H9 (cell line): Measurements from ENCODE around the gene TET3. TPM values are rescaled to one million over a fixed set of nuclear protein-coding genes. Genes with fewer than 3 reads are reported as not detected.

Experiments
- DNase-seq: peaks from one replicate; pipeline ENCODE4 v3.0.0-alpha.2; 2017
- H2AFZ ChIP-seq: one replicate; pipeline ENCODE4 v1.6.1; 2013; ENCODE audit warnings: mild to moderate bottlenecking, low read length, control low read depth, moderate library complexity
- H2AK5ac ChIP-seq: 2 replicates; pipeline ENCODE4 v1.6.1; 2013; ENCODE audit warnings: low read length, control low read depth, mixed read lengths; ENCODE audit not compliant: insufficient read length
- H2BK120ac ChIP-seq: one replicate; pipeline ENCODE4 v1.6.1; 2013; ENCODE audit warnings: low read depth, mild to moderate bottlenecking, low read length, control low read depth, inconsistent platforms; ENCODE audit not compliant: poor library complexity, severe bottlenecking
- H2BK12ac ChIP-seq: 2 replicates; pipeline ENCODE4 v1.6.1; 2013; ENCODE audit warnings: low read length, control low read depth, mixed read lengths, low read depth; ENCODE audit not compliant: insufficient read length
- H2BK15ac ChIP-seq: 2 replicates; pipeline ENCODE4 v1.6.1; 2013; ENCODE audit warnings: low read depth, low read length, control low read depth
- H2BK20ac ChIP-seq: one replicate; pipeline ENCODE4 v1.6.1; 2013; ENCODE audit warnings: low read depth, mild to moderate bottlenecking, low read length, control low read depth, inconsistent platforms; ENCODE audit not compliant: poor library complexity, severe bottlenecking
- H2BK5ac ChIP-seq: 2 replicates; pipeline ENCODE4 v1.6.1; 2013; ENCODE audit warnings: low read length, control low read depth, mixed read lengths; ENCODE audit not compliant: insufficient read length
- H3K14ac ChIP-seq: 2 replicates; pipeline ENCODE4 v1.6.1; 2013; ENCODE audit warnings: low read length, control low read depth; ENCODE audit not compliant: insufficient read depth
- H3K18ac ChIP-seq: 2 replicates; pipeline ENCODE4 v1.6.1; 2013; ENCODE audit warnings: low read depth, mild to moderate bottlenecking, mixed read lengths, low read length, control low read depth; ENCODE audit not compliant: insufficient read length
- H3K23ac ChIP-seq: 2 replicates; pipeline ENCODE4 v1.6.1; 2013; ENCODE audit warnings: low read length, control low read depth, mixed read lengths, low read depth; ENCODE audit not compliant: insufficient read length
- H3K23me2 ChIP-seq: 2 replicates; pipeline ENCODE4 v1.6.1; 2013; ENCODE audit warnings: low read depth, mild to moderate bottlenecking, mixed read lengths, low read length, control low read depth; ENCODE audit not compliant: insufficient read length, poor library complexity, severe bottlenecking
- H3K27ac ChIP-seq: 2 replicates; pipeline ENCODE4 v1.5.1; 2013; ENCODE audit warnings: low read length, control low read depth, mixed read lengths, low read depth; ENCODE audit not compliant: insufficient read length
- H3K27me3 ChIP-seq: 2 replicates; pipeline ENCODE4 v1.6.1; 2013; ENCODE audit warnings: low read length, control low read depth, inconsistent platforms; ENCODE audit not compliant: insufficient read depth
- H3K4ac ChIP-seq: 2 replicates; pipeline ENCODE4 v1.6.1; 2013; ENCODE audit warnings: low read depth, mild to moderate bottlenecking, control low read depth, inconsistent platforms, low read length, moderate library complexity
- H3K4me1 ChIP-seq: 2 replicates; pipeline ENCODE4 v1.6.1; 2013; ENCODE audit warnings: low read length, control low read depth, inconsistent platforms; ENCODE audit not compliant: insufficient read depth
- H3K4me2 ChIP-seq: 2 replicates; pipeline ENCODE4 v1.6.1; 2013; ENCODE audit warnings: low read length, control low read depth, mixed read lengths; ENCODE audit not compliant: insufficient read length, insufficient read depth
- H3K56ac ChIP-seq: 2 replicates; pipeline ENCODE4 v1.6.1; 2013; ENCODE audit warnings: low read depth, mild to moderate bottlenecking, mixed read lengths, low read length, control low read depth; ENCODE audit not compliant: insufficient read length
- H3K79me1 ChIP-seq: 2 replicates; pipeline ENCODE4 v1.6.1; 2013; ENCODE audit warnings: low read depth, mild to moderate bottlenecking, moderate library complexity, low read length, control low read depth, inconsistent platforms; ENCODE audit not compliant: insufficient read depth, poor library complexity, severe bottlenecking
- H3K79me2 ChIP-seq: 2 replicates; pipeline ENCODE4 v1.6.1; 2013; ENCODE audit warnings: low read length, control low read depth, inconsistent platforms; ENCODE audit not compliant: insufficient read depth
- H3K9ac ChIP-seq: 2 replicates; pipeline ENCODE4 v1.6.1; 2013; ENCODE audit warnings: low read length, control low read depth, mixed read lengths; ENCODE audit not compliant: insufficient read length; ENCODE audit errors: extremely low read depth
- H3K9me3 ChIP-seq: one replicate; pipeline ENCODE4 v1.6.1; 2013; ENCODE audit warnings: low read depth, low read length, inconsistent platforms; ENCODE audit not compliant: control insufficient read depth
- H3T11ph ChIP-seq: one replicate; pipeline ENCODE4 v1.6.1; 2013; ENCODE audit warnings: mild to moderate bottlenecking, low read length, control low read depth, inconsistent platforms
- H4K20me1 ChIP-seq: one replicate; pipeline ENCODE4 v1.6.1; 2013; ENCODE audit not compliant: control insufficient read depth, insufficient read length, insufficient read depth
- H4K5ac ChIP-seq: 2 replicates; pipeline ENCODE4 v1.6.1; 2013; ENCODE audit warnings: low read depth, mild to moderate bottlenecking, mixed read lengths, low read length, control low read depth; ENCODE audit not compliant: insufficient read length
- H4K8ac ChIP-seq: replicated peaks from 2 replicates; pipeline ENCODE4 v1.6.1; 2013; ENCODE audit warnings: low read length, control low read depth, mixed read lengths, low read depth; ENCODE audit not compliant: insufficient read length
- H4K91ac ChIP-seq: 2 replicates; pipeline ENCODE4 v1.6.1; 2013; ENCODE audit warnings: low read depth, mild to moderate bottlenecking, moderate library complexity, mixed read lengths, low read length, control low read depth; ENCODE audit not compliant: insufficient read length
- H3K27ac Mint-ChIP-seq, 3 experiments: 2 replicates in 2 of 3; 3 replicates in 1 of 3; pipeline ENCODE4 v1.8.0; 2020 to 2021; ENCODE audit warnings: mixed read lengths in 3 of 3, mild to moderate bottlenecking in 1 of 3, moderate library complexity in 1 of 3
- H3K27me3 Mint-ChIP-seq: 2 replicates; pipeline ENCODE4 v1.8.0; 2021; ENCODE audit warnings: low read depth, mild to moderate bottlenecking, moderate library complexity, mixed read lengths
- H3K36me3 Mint-ChIP-seq, 3 experiments: 2 replicates in 2 of 3; 3 replicates in 1 of 3; pipeline ENCODE4 v1.8.0; 2020 to 2021; ENCODE audit warnings: low read depth in 3 of 3, mixed read lengths in 3 of 3; ENCODE audit not compliant: insufficient read depth in 1 of 3
- H3K4me1 Mint-ChIP-seq, 2 experiments: 2 replicates each; pipeline ENCODE4 v1.8.0; 2020; ENCODE audit warnings: mixed read lengths in 2 of 2
- H3K4me3 Mint-ChIP-seq, 2 experiments: 2 replicates in 1 of 2; 3 replicates in 1 of 2; pipeline ENCODE4 v1.8.0; 2020 to 2021; ENCODE audit warnings: mild to moderate bottlenecking in 2 of 2, mixed read lengths in 2 of 2, moderate library complexity in 1 of 2
- H3K9me3 Mint-ChIP-seq, 2 experiments: 2 replicates in 1 of 2; 3 replicates in 1 of 2; pipeline ENCODE4 v1.8.0; 2020; ENCODE audit warnings: mild to moderate bottlenecking in 2 of 2, mixed read lengths in 2 of 2, moderate library complexity in 1 of 2
- CTCF ChIP-seq: fragments of 200-600 bp; sonication (generic); conservative IDR thresholded peaks from 3 replicates; pipeline ENCODE4 v1.8.0; 2021; ENCODE audit warnings: antibody characterized with exemption, mild to moderate bottlenecking
- total RNA-seq: library from RNA; stranded (reverse); gene quantifications from 2 replicates; pipeline ENCODE4 v1.2.1, GENCODE V29; 2021

The TET3 gene
- total RNA-seq, 1 experiment from 2014 or later, result 24.7 TPM

DNA sequence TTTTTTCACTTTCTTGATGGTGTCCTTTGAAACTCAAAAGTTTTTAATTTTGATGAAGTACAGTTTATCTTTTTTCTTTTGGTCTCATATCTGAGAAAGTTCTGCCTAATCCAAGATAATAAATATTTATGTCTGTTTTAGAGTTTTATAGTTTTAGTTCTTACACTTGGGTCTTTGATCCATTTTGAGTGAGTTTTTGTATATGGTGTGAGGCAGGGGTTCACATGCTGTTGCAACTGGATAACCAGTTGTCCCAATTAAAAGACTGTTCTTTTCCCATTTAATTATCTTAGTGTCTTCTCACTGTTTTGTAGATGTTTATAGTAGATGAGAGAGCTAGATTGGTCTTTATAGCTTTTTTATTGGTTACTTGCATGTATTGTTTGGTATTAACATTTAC is 43.6 kb downstream of the TET3 start:
- H2AFZ ChIP-seq, result no peak overlapping the region
- no peak overlapping the region for H3K9ac ChIP-seq
- Mint-ChIP-seq H3K9me3 (peaks cover 8 to 11% of the 10 kb centered on the region in 2 experiments), H3K27me3 (no peaks in the 10 kb centered on the region), H3K4me3 (no peak overlapping the region), H3K4me1 (peaks cover 60 to 68% of the 10 kb centered on the region in 2 experiments), H3K27ac (no peak overlapping the region), H3K36me3 (peaks cover 4 to 18% (median 13%) of the 10 kb centered on the region in 3 experiments)
- H4K91ac ChIP-seq, result no peak overlapping the region
- no peak for TF ChIP-seq CTCF
- H2AK5ac ChIP-seq, result no peak overlapping the region
- H3K79me1 ChIP-seq, result no peaks in the 10 kb centered on the region
- no peaks in the 10 kb centered on the region for H3K9me3 ChIP-seq
- H4K8ac ChIP-seq, result no peak overlapping the region
- H2BK5ac ChIP-seq, result no peak overlapping the region
- H3K23ac ChIP-seq, result no peak overlapping the region
- no peak overlapping the region for H2BK20ac ChIP-seq
- no peak overlapping the region for H3T11ph ChIP-seq
- H3K4ac ChIP-seq, result no peak overlapping the region
- H3K4me1 ChIP-seq, result peaks cover 16% of the 10 kb centered on the region; the same call in 1 of the 2 replicates
- H3K79me2 ChIP-seq, result peaks cover 2% of the 10 kb centered on the region; the same call in 1 of the 2 replicates
- no peak overlapping the region for H4K5ac ChIP-seq
- DNase-seq, result no peak
- H3K27ac ChIP-seq, result no peak overlapping the region
- no peak overlapping the region for H3K56ac ChIP-seq
- H3K23me2 ChIP-seq, result no peaks in the 10 kb centered on the region
- H2BK12ac ChIP-seq, result no peak overlapping the region
- H3K14ac ChIP-seq, result no peak overlapping the region
- H2BK120ac ChIP-seq, result no peak overlapping the region
- H3K18ac ChIP-seq, result no peak overlapping the region
- no peak overlapping the region for H3K4me2 ChIP-seq
- peaks cover 3% of the 10 kb centered on the region for H4K20me1 ChIP-seq
- no peaks in the 10 kb centered on the region for H3K27me3 ChIP-seq
- no peak overlapping the region for H2BK15ac ChIP-seq
